Sigmoid colon (tissue), 4 donors: ENCODE results near the gene RHBDF1.

ENCODE experiments used
- CTCF ChIP-seq, 4 experiments: fragments of 450-650 bp in 3 of 4; fragments of 200-600 bp in 1 of 4; IDR thresholded peaks; one replicate each; pipeline ENCODE4 v1.5.1; 2016 to 2019; ENCODE audit warnings: antibody characterized with exemption in 4 of 4, mild to moderate bottlenecking in 3 of 4, moderate library complexity in 2 of 4
- POLR2AphosphoS5 ChIP-seq, 4 donors: sonication (generic); formaldehyde crosslinking; IDR thresholded peaks; one replicate each; pipeline ENCODE4 v1.6.1; 2017; ENCODE audit warnings: antibody characterized with exemption in 4 of 4

- TF ChIP-seq POLR2AphosphoS5 (IDR thresholded peaks at IDR 0.05) (peak; percentile 67 to 91 (median 82)), CTCF (IDR thresholded peaks at IDR 0.05) (no peak)
Measured at GRCh38 chr16:53346-54236, 18.8 kb downstream of the RHBDF1 start, which contains the start of the genes POLR3K and SNRNP25.
